Smooth muscle cell of the brain vasculature (primary cell): ENCODE results near the gene HIBADH.
"Not testable (repeated sequence)": the region's sequence is repeated elsewhere in the genome, so short reads cannot be mapped to it uniquely, and the experiment has no call there.

Source experiments
- DNase-seq: peaks from one replicate; pipeline ENCODE4 v3.0.0-alpha.2; 2012; ENCODE audit warnings: low read depth, low spot score

The HIBADH gene

GRCh38 chr7:27548304-27548703 is 114.4 kb downstream of the HIBADH start:
- DNase-seq: no peak

- no peak for DNase-seq
Measured at GRCh38 chr7:27547401-27547800, 115.3 kb downstream of the HIBADH start.

GRCh38 chr7:27546610-27547009 is 116.1 kb downstream of the HIBADH start:
- no peak for DNase-seq

- no peak for DNase-seq
Measured at GRCh38 chr7:27535795-27536194, 126.9 kb downstream of the HIBADH start.

GRCh38 chr7:27533652-27534081 is 129.0 kb downstream of the HIBADH start:
- DNase-seq: no peak

- DNase-seq: no peak
Measured at GRCh38 chr7:27532314-27532713, 130.4 kb downstream of the HIBADH start.

- DNase-seq: no peak
Measured at GRCh38 chr7:27527348-27527714, 135.4 kb downstream of the HIBADH start.

GRCh38 chr7:27526611-27527347 is 135.9 kb downstream of the HIBADH start:
- no peak for DNase-seq

GRCh38 chr7:27526131-27526530 is 136.6 kb downstream of the HIBADH start:
- DNase-seq: no peak

- no peak for DNase-seq
Measured at GRCh38 chr7:27523321-27523720, 139.4 kb downstream of the HIBADH start.

- DNase-seq: no peak
Measured at GRCh38 chr7:27522566-27522965, 140.1 kb downstream of the HIBADH start.

- no peak for DNase-seq
Measured at GRCh38 chr7:27520815-27521790, 141.6 kb downstream of the HIBADH start.

- DNase-seq: no peak
Measured at GRCh38 chr7:27519793-27520469, 142.8 kb downstream of the HIBADH start.

GRCh38 chr7:27518561-27519350 is 143.9 kb downstream of the HIBADH start:
- no peak for DNase-seq

GRCh38 chr7:27516421-27516820 is 146.3 kb downstream of the HIBADH start:
- no peak for DNase-seq

- DNase-seq: no peak
Measured at GRCh38 chr7:27515933-27516332, 146.8 kb downstream of the HIBADH start.

- DNase-seq: no peak
Measured at GRCh38 chr7:27514861-27515260, 147.8 kb downstream of the HIBADH start.

GRCh38 chr7:27513885-27514284 is 148.8 kb downstream of the HIBADH start:
- no peak for DNase-seq

GRCh38 chr7:27511370-27511769 is 151.3 kb downstream of the HIBADH start:
- not testable (repeated sequence) for DNase-seq

GRCh38 chr7:27510541-27510940 is 152.1 kb downstream of the HIBADH start:
- no peak for DNase-seq

- DNase-seq: not testable (repeated sequence)
Measured at GRCh38 chr7:27501879-27502278, 160.8 kb downstream of the HIBADH start.
